AG09319 (cell line): ENCODE measurements around the gene TFF3.

ENCODE experiments used
- DNase-seq: peaks from one replicate; pipeline ENCODE4 v3.0.0-alpha.2; 2010; ENCODE audit warnings: low read depth; ENCODE audit errors: extremely low read depth
- CTCF ChIP-seq: IDR thresholded peaks from 2 replicates; pipeline ENCODE4 v1.5.1; 2011; ENCODE audit warnings: low read depth, mild to moderate bottlenecking, inconsistent platforms, low read length, moderate library complexity

Gene TFF3

GRCh38 chr21:42307106-42307505 is 8.1 kb downstream of the TFF3 start:
- no peak for TF ChIP-seq CTCF
- no peak for DNase-seq

- TF ChIP-seq CTCF, result no peak
- DNase-seq, result no peak
Observed at GRCh38 chr21:42306366-42307035, 8.7 kb downstream of the TFF3 start.

GRCh38 chr21:42305707-42306147 is 9.5 kb downstream of the TFF3 start:
- no peak for DNase-seq

GRCh38 chr21:42304556-42305454 is 10.4 kb downstream of the TFF3 start:
- no peak for TF ChIP-seq CTCF
- DNase-seq, result no peak

More at GRCh38 chr21:42305707-42306147, 9.5 kb downstream of the TFF3 start:
- no peak for TF ChIP-seq CTCF

- DNase-seq, result no peak
- no peak for TF ChIP-seq CTCF
Observed at GRCh38 chr21:42303443-42303842, 11.8 kb downstream of the TFF3 start.

- DNase-seq, result no peak
- TF ChIP-seq CTCF, result no peak
Observed at GRCh38 chr21:42302794-42303193, 12.4 kb downstream of the TFF3 start.

- no peak for TF ChIP-seq CTCF
- DNase-seq, result no peak
Observed at GRCh38 chr21:42302076-42302650, 13.0 kb downstream of the TFF3 start.
